CD4-positive, alpha-beta T cell treated with Interleukin-6 at 100 ng/mL for 8 hours (primary cell): ENCODE results near the gene TFF1.

ENCODE experiments used
- DNase-seq: peaks from one replicate; pipeline ENCODE4 v3.0.0-alpha.2; 2020; ENCODE audit warnings: mixed read lengths, low spot score

Gene TFF1

DNA sequence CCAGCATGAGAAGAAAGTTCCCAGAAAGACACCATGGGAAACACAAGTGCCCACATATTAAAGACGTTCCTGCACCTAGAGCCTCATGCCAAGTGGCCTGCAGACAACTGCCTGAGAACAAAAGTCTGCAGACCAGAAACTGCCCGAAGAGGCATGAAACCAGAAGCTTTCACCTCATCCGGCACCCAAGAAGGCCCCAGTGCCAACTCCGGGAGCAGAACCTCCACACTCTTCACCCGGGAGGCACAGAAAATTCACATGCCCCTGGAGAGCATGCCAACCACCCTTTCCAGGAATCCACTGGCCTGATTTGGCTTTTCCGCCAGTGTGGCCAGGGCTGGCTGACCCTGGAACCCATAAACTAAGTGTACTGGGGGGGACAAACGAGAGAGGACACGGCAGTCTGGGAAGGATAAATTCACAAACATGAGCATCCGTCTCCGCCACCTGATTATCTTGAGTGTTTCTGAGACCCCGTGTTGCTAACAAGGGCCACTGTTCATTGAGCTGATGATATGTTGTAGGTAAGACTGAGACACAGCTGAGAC, 22.3 kb downstream of the TFF1 start:
- DNase-seq, result no peak

DNA sequence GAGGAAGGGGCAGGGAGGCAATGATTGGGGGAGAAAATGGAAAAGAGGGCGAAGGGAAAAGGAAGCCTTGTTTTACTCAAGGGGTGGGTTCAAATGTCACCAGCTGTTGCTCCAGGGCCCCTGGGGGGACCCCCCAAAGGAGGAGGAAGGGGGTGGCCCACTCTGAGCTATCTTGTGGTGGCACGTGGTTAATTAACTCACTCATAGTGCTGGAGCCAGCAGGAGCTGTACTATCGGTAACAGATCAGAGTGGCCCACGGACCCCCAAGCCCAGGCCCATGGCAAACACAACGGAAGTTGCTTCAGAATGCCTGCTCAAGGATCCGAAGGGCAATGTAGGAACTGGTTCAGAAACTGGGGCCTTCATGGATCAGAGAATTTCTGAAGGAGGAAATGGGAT, 22.8 kb downstream of the TFF1 start:
- DNase-seq, result no peak

DNA sequence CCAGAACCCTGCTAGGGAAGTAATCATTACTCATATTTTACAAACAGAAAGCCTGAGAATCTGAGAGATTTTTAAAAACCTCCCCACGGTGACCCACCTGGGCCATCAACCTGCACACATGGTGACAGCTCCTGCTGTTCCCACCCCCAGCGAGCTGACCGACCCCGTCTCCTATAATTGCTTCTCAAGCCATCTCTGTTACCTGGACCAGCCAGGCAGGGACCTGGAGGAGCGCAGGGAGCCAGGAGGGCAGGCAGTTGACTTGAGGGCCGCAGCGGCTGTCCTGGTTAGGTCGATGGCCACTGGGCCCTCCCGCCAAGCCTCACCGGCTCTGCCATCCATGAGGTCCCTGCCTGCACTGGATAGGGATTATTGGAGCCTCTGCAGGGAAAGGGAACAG, 23.2 kb downstream of the TFF1 start:
- DNase-seq, result no peak

DNA sequence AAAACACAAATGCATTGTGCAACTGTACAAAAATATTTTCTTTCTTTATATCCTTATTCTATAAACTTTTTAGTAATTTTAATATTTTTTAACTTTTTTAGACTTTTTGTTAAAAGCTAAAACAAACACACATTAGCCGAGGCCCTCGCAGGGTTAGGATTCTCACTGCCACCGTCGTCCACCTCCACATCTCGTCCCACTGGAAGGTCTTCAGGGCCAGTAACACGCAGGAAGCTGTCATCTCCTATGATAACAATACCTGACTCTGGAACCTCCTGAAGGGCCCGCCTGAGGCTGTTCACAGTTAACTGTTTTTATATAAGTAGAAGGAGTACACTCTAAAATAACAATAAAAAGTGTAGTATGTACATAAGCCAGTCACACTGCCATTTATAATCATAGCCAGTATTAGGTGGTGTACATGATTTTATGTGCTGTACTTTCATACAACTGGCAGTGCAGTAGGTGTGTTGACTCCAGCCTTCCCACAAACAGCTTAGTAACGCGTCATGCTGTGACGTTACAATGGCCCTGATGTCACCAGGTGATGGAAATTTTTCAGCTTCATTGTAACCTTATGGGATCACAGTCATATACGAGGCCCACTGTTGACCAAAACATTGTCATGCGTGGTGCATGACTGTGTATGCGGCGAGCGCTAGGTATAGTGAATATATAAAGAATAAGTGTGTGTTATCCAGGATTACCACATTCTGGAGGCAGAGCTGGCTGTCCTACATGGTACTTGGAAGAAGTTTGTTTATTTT, 24.4 kb downstream of the TFF1 start:
- no peak for DNase-seq

DNA sequence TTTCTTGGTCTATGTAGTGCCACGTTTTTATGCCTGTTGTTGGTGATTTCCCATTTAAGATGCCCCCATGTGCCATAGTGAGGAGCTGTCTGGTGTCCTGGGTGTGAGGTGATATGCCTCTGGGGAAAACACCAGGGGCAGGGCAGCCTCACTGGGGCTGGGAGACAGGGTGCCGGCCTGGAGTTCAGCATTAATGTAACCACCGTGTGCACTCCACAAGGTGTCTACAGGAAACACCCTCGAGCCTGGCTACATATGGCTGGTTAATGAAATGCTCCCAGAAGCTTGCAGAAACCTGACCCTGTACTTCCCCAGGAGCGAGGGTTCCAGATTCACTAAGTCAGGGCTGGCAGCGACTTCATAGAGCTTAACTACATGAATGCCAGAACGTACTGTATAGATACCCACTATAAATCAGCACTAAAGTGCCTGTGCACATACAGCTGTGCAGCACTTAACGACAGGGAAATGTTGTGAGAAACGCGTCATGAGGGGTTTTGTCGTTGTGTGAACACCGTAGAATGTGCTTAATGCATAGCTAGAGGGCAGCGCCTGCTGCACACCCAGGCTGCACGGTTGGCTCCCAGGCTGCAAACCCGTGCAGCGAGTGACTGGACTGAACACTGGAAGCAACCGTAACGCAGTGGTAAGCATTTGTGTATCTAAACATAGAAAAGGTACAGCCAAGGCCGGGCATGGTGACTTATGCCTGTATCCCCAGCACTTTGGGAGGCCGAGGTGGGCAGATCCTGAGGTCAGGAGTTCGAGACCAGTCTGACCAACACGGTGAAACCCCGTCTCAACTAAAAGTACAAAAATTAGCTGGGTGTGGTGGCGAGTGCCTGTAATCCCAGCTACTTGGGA, 25.9 kb downstream of the TFF1 start:
- no peak for DNase-seq

- DNase-seq, result no peak
Observed at GRCh38 chr21:42338729-42339715, 27.3 kb downstream of the TFF1 start.

- DNase-seq, result peak; percentile 77
Observed at GRCh38 chr21:42337830-42338728, 28.3 kb downstream of the TFF1 start.

- DNase-seq, result no peak
Observed at GRCh38 chr21:42337276-42337675, 29.1 kb downstream of the TFF1 start.

DNA sequence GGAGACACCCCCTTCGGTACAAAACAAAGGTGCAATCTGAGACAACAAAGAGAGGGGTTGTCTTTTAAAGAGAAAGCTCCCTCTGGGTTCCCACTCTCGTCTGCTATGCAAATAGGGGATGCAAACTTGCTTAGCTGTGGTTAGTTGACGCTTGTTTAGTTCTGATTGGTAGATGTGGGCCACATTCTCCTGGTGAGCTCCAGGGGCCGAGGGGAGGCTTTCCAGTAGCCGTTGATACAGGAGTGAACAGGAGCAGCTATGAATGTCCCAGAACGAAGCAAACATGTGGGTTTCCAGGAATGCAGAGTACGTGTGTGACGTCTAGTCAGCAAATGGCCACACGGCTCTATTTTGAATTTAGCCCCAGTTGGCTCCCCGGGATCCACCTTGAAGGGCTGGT, 30.3 kb downstream of the TFF1 start:
- DNase-seq, result no peak

DNA sequence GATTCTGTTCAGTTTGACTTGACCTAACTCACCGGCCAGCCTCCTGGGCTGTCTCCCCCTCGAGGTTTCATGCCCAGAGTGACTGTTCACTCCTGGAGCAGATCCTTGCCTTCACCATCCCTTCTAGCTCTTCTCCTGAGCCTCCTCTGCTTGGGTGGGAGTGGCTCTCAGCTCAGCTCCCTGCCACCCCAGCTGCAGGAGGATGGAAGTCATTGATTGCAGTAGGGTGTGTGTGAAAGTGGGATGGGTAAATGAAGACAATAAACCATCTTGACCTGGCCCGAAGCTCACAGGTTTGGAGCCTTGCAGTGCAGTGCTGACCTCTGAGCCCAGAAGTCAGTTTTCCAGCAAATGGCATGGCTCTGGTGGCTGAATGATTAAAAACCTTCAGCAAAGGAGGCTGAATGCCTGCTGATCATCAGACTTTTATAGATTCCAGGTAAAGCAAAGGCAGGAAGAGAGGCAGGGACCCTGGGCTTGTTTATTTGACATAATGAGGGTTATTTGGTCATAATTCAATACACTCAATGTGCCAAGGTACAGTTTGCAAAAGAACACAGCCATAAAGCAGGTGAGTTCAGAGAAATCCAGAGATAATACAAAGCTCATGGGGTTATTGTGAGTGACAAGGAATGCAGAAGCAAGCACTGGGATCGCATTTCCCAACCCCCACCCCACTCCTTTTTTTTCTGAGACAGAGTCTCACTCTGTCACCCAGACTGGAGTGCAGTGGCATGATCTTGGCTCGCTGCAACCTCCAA, 33.6 kb downstream of the TFF1 start:
- no peak for DNase-seq

GRCh38 chr21:42331660-42332059, 34.7 kb downstream of the TFF1 start:
- no peak for DNase-seq

GRCh38 chr21:42330380-42331371, 35.7 kb downstream of the TFF1 start:
- DNase-seq, result no peak

DNA sequence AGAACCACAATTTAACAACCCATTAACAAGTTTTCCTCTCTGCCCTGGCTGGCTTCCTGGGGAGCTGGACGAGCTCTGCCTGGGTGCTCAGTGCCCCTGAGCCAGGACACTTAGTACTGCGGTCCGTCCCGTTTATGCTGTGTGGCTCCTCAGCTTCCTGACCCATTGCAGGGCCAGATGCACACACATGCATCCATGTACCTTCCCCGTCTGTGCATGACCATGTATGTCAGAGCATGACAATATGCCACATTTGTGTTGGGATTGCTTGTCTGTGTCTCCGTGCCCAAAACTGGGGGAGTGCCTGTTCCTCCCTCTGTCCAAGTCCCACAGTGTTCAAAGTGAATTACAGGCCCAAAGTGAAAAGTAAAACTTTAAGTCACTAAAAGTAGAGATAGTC, 41.4 kb downstream of the TFF1 start:
- DNase-seq, result no peak

DNA sequence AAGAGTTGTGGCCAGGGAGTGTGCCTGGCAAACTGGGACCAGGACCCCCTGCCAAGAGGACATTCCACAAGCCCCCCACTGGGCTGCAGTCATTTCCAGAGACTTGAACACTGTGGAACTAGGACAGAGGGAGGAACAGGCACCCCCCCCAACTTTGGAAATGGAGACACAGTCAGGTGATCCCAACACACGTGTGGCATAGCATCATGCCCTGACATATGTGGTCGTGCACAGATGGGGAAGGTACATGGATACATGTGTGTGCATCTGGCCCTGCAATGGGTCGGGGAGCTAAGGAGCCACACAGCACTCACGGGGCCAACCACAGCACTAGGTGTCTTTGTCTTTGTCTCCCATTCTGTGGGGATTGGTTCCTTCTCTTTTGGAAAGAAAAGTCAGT, 44.5 kb downstream of the TFF1 start:
- DNase-seq, result no peak

GRCh38 chr21:42321231-42321630, 45.1 kb downstream of the TFF1 start:
- DNase-seq, result no peak

DNA sequence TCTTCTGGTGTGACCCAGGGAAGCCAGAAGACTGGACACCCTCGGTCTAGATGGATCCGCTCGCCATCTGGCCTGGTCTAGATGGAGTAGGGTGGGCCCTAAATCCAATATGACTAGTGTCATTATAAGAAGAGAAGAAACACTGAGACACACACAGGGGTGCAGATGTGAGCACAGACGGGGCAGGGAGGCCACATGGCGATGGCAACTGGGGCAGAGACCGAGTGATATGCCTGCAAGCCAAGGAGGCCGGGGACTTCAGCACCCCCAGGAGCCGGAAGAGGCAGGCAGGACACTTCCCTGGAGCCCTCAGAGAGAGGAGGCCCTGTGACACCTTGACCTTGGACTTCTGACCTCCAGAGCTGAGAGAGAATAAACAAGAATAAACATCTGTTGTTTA, 45.5 kb downstream of the TFF1 start:
- DNase-seq, result no peak

GRCh38 chr21:42319851-42320572, 46.3 kb downstream of the TFF1 start:
- no peak for DNase-seq

DNA sequence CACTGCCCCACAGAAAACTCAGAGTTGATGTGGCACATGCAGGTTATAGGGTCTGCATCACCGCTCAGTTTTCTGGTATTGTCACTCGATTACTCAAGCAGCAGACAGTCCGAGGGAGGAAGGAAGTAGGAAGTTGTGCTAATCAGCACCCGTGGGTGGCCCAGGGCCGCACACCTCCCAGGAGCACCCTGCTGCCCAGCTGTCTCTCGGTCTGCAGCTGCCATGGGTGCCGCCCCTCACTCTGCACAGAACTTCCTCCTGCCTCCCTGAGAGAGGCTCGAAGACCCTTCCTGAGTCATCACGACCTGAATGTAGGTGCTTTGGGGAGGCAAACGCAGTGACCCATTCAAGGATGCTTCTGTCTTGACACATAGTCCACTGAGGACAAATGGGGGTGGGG, 47.0 kb downstream of the TFF1 start:
- no peak for DNase-seq
